ENCODE measurements around the gene EBF4.
"Not testable (repeated sequence)": the region's sequence is repeated elsewhere in the genome, so short reads cannot be mapped to it uniquely, and the experiment has no call there.

Gene EBF4

GRCh38 chr20:2798095-2798805, 105.7 kb downstream of the EBF4 start:
- FAIRE-seq, result no peak

GRCh38 chr20:2798814-2799213, 106.2 kb downstream of the EBF4 start:
- no peak for FAIRE-seq

- no peak for FAIRE-seq
Observed at GRCh38 chr20:2799271-2799670, 106.7 kb downstream of the EBF4 start.

- no peak for FAIRE-seq
Observed at GRCh38 chr20:2799688-2800520, 107.3 kb downstream of the EBF4 start.

GRCh38 chr20:2800521-2801285, 108.1 kb downstream of the EBF4 start, which contains the start of gene CPXM1:
TSS of gene CPXM1 (minus strand) at chr20:2800627. CDS start at chr20:2800572, 55 bp downstream.
- FAIRE-seq, result no peak

- no peak for FAIRE-seq
Observed at GRCh38 chr20:2801286-2801728, 108.7 kb downstream of the EBF4 start.

GRCh38 chr20:2804041-2804828, 111.7 kb downstream of the EBF4 start:
- no peak for FAIRE-seq

- no peak for FAIRE-seq
Observed at GRCh38 chr20:2804852-2805688, 112.5 kb downstream of the EBF4 start.

- no peak for FAIRE-seq
Observed at GRCh38 chr20:2805689-2806350, 113.2 kb downstream of the EBF4 start.

- FAIRE-seq, result no peak
Observed at GRCh38 chr20:2806351-2806701, 113.7 kb downstream of the EBF4 start.

GRCh38 chr20:2807019-2807418, 114.4 kb downstream of the EBF4 start:
- FAIRE-seq, result no peak

GRCh38 chr20:2807929-2808328, 115.3 kb downstream of the EBF4 start:
- FAIRE-seq, result not testable (repeated sequence)

- FAIRE-seq, result no peak
Observed at GRCh38 chr20:2809690-2810089, 117.1 kb downstream of the EBF4 start.

Measured in endometrium (tissue), 2 donors.